Keratinocyte (primary cell): ENCODE results near the gene RANBP3. TPM values are rescaled to one million over a fixed set of nuclear protein-coding genes. Genes with fewer than 3 reads are reported as not detected.

ENCODE experiments used
- DNase-seq: peaks from one replicate; pipeline ENCODE4 v3.0.0-alpha.2; 2011; ENCODE audit warnings: low read depth, missing footprints, low spot score
- FAIRE-seq: peaks from 2 replicates; lab custom pipeline; 2011; peaks lifted over from hg19 to GRCh38; lab: Jason Lieb, UNC
- H2AFZ ChIP-seq: 2 replicates; pipeline ENCODE4 v1.6.0; 2012; ENCODE audit warnings: low read length, control low read depth, inconsistent platforms; ENCODE audit not compliant: control insufficient read depth
- H3K27ac ChIP-seq: 2 replicates; pipeline ENCODE4 v1.5.1; 2011; ENCODE audit warnings: low read length; ENCODE audit not compliant: control insufficient read depth, insufficient read depth
- H3K27me3 ChIP-seq: 3 replicates; pipeline ENCODE4 v1.6.0; 2011; ENCODE audit warnings: low read length; ENCODE audit not compliant: control insufficient read depth, insufficient read depth; ENCODE audit errors: extremely low read depth
- H3K36me3 ChIP-seq, 2 experiments: 2 replicates in 1 of 2; 3 replicates in 1 of 2; pipeline ENCODE4 v1.5.1; 2011; ENCODE audit warnings: low read length in 2 of 2, mild to moderate bottlenecking in 1 of 2; ENCODE audit not compliant: control insufficient read depth in 2 of 2, insufficient read depth in 2 of 2; ENCODE audit errors: extremely low read depth in 1 of 2
- H3K4me1 ChIP-seq: 3 replicates; pipeline ENCODE4 v1.5.1; 2011; ENCODE audit warnings: low read length; ENCODE audit not compliant: control insufficient read depth, insufficient read depth; ENCODE audit errors: extremely low read depth
- H3K4me2 ChIP-seq: 3 replicates; pipeline ENCODE4 v1.6.0; 2011; ENCODE audit warnings: low read depth, low read length; ENCODE audit not compliant: control insufficient read depth, insufficient read depth; ENCODE audit errors: extremely low read depth
- H3K4me3 ChIP-seq, 3 experiments: fragments of 200-600 bp in 1 of 3; sonication (generic) in 1 of 3; 2 replicates in 2 of 3; 3 replicates in 1 of 3; pipeline ENCODE4 v1.5.1; 2011 to 2016; ENCODE audit warnings: low read length in 3 of 3, mild to moderate bottlenecking in 3 of 3, control low read depth in 2 of 3, inconsistent platforms in 1 of 3, low read depth in 1 of 3, mixed read lengths in 1 of 3, mixed run types in 1 of 3, moderate library complexity in 1 of 3; ENCODE audit not compliant: control insufficient read depth in 2 of 3, insufficient read depth in 2 of 3; ENCODE audit errors: extremely low read depth in 1 of 3
- H3K79me2 ChIP-seq: 2 replicates; pipeline ENCODE4 v1.6.0; 2012; ENCODE audit warnings: low read length; ENCODE audit not compliant: control insufficient read depth, insufficient read depth
- H3K9ac ChIP-seq: 3 replicates; pipeline ENCODE4 v1.6.0; 2011; ENCODE audit warnings: low read length; ENCODE audit not compliant: control insufficient read depth, insufficient read depth; ENCODE audit errors: extremely low read depth
- H3K9me1 ChIP-seq: 3 replicates; pipeline ENCODE4 v1.6.0; 2011; ENCODE audit warnings: low read length; ENCODE audit not compliant: control insufficient read depth, insufficient read depth; ENCODE audit errors: extremely low read depth
- H3K9me3 ChIP-seq: 2 replicates; pipeline ENCODE4 v1.5.1; 2012; ENCODE audit warnings: low read depth, low read length; ENCODE audit not compliant: control insufficient read depth
- H4K20me1 ChIP-seq: 3 replicates; pipeline ENCODE4 v1.6.0; 2011; ENCODE audit warnings: low read length; ENCODE audit not compliant: control insufficient read depth, insufficient read depth; ENCODE audit errors: extremely low read depth
- EZH2 ChIP-seq: IDR thresholded peaks from one replicate; pipeline ENCODE4 v1.6.1; 2012; ENCODE audit warnings: inconsistent platforms, mild to moderate bottlenecking, low read length, moderate library complexity
- dilution Hi-C: fragments of 300-500 bp; cut with MboI; formaldehyde crosslinking; loops from one replicate; pipeline ENCODE4 v1.7.0; 2020; ENCODE audit warnings: low sequenced_read_pairs; ENCODE audit not compliant: extremely low pct_ligation_motif_present
- polyA plus RNA-seq, 5 experiments: library from polyadenylated mRNA; depleted of rRNA in 3 of 5; stranded (reverse) in 3 of 5; stranded (forward) in 1 of 5; unstranded in 1 of 5; fragments of >200 nt; gene quantifications; 1 replicate in 1 of 5; 2 replicates in 3 of 5; 3 replicates in 1 of 5; pipeline versions ENCODE4 v1.2.1 to v1.2.3, GENCODE V29; 2011 to 2012; ENCODE audit warnings: missing spikeins in 2 of 5, low read depth in 1 of 5, low replicate concordance in 1 of 5
- TF ChIP-seq, protein P1 (sequence below), 3 experiments: IDR thresholded peaks in 1 of 3; conservative IDR thresholded peaks in 1 of 3; optimal IDR thresholded peaks in 1 of 3; 2 replicates in 2 of 3; 3 replicates in 1 of 3; pipeline versions ENCODE3 to v1.5.1; 2011; ENCODE audit warnings: low read length in 3 of 3, mild to moderate bottlenecking in 3 of 3, moderate library complexity in 2 of 3, control low read depth in 1 of 3, inconsistent platforms in 1 of 3; ENCODE audit not compliant: insufficient read depth in 2 of 3; ENCODE audit errors: extremely low read depth in 1 of 3

RANBP3 gene
- polyA plus RNA-seq, 1 donor (not counting 4 experiments of a cell fraction or from before 2014, with no cell fraction given): 36.4 TPM

DNA sequence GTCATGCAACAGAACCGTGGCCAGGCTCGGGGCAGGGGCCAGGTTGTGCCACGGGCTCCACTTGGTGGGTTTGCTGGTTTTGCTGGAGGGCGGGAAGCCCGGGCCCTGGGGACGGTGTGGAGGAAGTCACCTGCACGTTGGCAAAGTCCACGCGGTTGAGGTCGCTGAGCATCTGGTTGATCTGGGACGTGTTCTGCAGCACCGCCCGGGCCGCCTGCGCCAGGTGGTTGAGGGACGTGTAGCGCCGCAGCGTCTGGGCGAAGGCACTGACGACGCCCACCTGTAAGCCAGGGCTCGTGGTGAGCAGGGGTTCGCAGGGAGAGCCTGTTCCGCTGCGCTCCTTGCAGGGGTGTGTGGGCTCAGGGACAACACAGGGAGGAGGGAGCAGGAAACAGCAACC is 24.7 kb upstream of the RANBP3 start:
- TF ChIP-seq EZH2: no peak
- TF ChIP-seq, protein P1, sequence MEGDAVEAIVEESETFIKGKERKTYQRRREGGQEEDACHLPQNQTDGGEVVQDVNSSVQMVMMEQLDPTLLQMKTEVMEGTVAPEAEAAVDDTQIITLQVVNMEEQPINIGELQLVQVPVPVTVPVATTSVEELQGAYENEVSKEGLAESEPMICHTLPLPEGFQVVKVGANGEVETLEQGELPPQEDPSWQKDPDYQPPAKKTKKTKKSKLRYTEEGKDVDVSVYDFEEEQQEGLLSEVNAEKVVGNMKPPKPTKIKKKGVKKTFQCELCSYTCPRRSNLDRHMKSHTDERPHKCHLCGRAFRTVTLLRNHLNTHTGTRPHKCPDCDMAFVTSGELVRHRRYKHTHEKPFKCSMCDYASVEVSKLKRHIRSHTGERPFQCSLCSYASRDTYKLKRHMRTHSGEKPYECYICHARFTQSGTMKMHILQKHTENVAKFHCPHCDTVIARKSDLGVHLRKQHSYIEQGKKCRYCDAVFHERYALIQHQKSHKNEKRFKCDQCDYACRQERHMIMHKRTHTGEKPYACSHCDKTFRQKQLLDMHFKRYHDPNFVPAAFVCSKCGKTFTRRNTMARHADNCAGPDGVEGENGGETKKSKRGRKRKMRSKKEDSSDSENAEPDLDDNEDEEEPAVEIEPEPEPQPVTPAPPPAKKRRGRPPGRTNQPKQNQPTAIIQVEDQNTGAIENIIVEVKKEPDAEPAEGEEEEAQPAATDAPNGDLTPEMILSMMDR (optimal IDR thresholded peaks at IDR 0.05 in 1 of 3, IDR thresholded peaks at IDR 0.05 in 1 of 3, conservative IDR thresholded peaks at IDR 0.05 in 1 of 3; ENCODE audit: extremely low read depth in 1 of 3, insufficient read depth in 2 of 3, low read length in 3 of 3): no peak
- Histone ChIP-seq H3K79me2 (no peaks in the 10 kb centered on the region), H3K9ac (no peak overlapping the region), H4K20me1 (no peaks in the 10 kb centered on the region), H2AFZ (no peak overlapping the region), H3K9me1 (no peaks in the 10 kb centered on the region), H3K36me3 (peaks cover 11 to 20% of the 10 kb centered on the region in 2 experiments), H3K4me2 (no peak overlapping the region), H3K4me3 (no peak overlapping the region), H3K4me1 (no peaks in the 10 kb centered on the region), H3K9me3 (no peaks in the 10 kb centered on the region), H3K27me3 (no peaks in the 10 kb centered on the region), H3K27ac (no peak overlapping the region)
- no peak for DNase-seq
- no peak for FAIRE-seq
- dilution Hi-C loops: no loop called here

DNA sequence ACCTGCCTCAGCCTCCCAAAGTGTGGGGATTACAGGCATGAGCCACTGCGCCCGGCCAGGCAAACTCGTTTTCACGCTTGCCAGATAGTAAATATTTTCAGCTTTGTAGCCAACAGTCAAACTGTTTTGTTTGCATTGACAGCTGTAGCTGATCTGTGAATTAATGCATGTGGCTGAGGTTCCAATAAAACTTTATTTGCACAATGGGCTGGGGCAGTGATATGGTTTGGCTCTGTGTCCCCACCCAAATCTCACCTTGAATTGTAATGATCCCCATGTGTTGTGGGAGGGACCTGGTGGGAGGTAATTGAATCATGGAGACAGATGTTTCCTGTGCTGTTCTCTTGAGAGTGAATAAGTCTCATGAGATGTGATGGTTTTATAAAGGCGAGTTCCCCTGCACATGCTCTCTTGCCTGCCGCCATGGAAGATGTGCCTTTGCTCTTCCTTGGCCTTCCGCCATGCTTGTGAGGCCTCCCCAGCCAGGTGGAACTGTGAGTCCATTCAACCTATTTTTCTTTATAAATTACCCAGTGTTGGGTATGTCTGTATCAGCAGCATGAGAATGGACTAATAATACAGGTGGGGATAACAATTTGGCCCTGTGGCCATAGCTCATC is 22.4 kb upstream of the RANBP3 start:
- Histone ChIP-seq H3K36me3 (peaks cover 8 to 18% of the 10 kb centered on the region in 2 experiments), H3K79me2 (no peaks in the 10 kb centered on the region), H3K27me3 (no peaks in the 10 kb centered on the region), H2AFZ (no peak overlapping the region), H3K9me1 (no peaks in the 10 kb centered on the region), H3K27ac (no peak overlapping the region), H4K20me1 (no peaks in the 10 kb centered on the region), H3K4me1 (no peaks in the 10 kb centered on the region), H3K4me2 (no peak overlapping the region), H3K4me3 (no peak overlapping the region), H3K9ac (no peak overlapping the region), H3K9me3 (no peaks in the 10 kb centered on the region)
- dilution Hi-C loops: no loop called here
- no peak for DNase-seq
- TF ChIP-seq EZH2: no peak
- TF ChIP-seq, protein P1 (optimal IDR thresholded peaks at IDR 0.05 in 1 of 3, IDR thresholded peaks at IDR 0.05 in 1 of 3, conservative IDR thresholded peaks at IDR 0.05 in 1 of 3; ENCODE audit: extremely low read depth in 1 of 3, insufficient read depth in 2 of 3, low read length in 3 of 3): no peak
- FAIRE-seq: no peak
